Activated CD8-positive, alpha-beta memory T cell treated with anti-CD3 and anti-CD28 coated beads for 4 hours (primary cell): ENCODE measurements around the gene CREBL2.
"Not testable (repeated sequence)": the region's sequence is repeated elsewhere in the genome, so short reads cannot be mapped to it uniquely, and the experiment has no call there.

ENCODE experiments used
- DNase-seq, 2 donors: peaks; one replicate each; pipeline ENCODE4 v3.0.0-alpha.2; 2020; ENCODE audit warnings: low read depth in 2 of 2

CREBL2 gene

DNA sequence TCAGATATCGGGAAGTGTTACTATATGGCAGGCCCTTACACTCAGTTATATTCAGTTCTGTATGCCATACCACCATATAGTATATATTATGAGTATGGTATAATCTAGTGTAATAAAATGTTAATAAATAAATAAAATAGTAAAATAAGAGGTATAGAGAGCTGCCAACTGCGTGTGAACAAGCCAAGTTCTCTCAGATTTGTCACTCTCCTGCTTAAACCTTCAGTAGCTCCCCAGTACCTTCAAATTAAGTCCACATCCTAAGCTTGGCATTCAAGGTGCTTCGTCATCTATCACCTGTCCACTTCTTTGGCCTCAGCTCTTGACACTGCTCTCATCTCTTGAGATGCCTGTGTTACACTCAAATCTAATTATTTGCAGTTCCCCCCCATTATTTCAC is 12.8 kb upstream of the CREBL2 start:
- DNase-seq: no peak

DNA sequence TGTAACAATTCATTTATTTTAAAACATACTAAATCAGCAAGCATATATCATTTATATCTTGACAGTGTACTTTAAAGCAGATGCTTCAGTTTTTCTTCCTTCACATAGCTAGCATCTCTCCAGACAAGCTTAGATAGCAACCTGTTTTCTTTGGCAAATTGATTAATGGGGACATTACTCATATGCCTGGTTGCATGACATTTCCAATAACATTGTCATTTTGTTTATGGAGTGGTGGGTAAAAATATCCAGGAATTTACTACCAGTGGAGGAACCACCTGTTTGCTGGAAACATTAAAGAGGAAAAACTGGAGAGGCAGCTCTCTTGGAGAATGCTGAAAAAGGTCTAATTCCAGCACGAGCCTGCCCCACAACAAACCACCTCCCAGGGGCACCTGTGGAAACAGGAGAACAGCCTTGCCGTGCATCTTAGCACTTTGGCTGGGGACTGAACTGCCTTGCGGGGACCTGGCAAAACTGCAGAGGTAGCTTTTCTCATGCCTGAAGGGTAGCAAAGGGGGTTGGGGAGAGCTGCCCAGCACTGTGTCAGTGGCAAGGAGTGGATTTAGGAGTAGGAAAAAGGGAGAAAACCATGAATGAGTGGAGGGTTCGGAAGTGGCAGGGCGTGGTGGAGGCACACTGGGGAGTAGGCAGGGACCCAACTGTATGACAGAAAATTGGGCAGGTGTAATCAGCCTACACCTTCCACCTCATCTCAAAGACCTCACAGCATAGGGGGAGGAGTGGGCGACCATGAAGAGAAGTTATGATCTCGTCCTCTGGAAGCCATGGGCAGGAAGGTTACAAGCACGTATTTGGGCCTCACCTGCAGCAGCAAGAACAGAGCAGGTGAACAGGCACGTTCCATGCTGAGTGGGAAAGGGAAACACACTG is 11.7 kb upstream of the CREBL2 start:
- no peak for DNase-seq

DNA sequence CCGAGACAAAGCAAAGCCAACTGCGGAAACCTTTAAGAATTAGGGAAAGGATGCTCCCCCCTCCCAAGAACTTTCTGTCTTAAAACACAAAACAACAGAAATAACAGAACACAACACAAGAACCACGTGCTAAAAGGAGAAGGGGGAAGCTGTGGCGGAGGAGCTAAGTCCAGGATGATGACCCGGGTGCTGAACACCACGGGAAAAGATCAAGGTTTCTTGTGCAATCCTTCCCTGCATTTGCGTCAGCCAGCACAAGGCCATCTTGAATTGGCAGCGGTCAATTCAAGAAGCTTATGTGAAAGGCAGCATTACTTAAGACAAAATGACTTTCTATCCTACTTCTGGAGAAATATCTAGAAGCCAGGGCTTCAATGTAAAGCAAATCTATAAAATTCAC is 11.0 kb upstream of the CREBL2 start:
- no peak for DNase-seq

DNA sequence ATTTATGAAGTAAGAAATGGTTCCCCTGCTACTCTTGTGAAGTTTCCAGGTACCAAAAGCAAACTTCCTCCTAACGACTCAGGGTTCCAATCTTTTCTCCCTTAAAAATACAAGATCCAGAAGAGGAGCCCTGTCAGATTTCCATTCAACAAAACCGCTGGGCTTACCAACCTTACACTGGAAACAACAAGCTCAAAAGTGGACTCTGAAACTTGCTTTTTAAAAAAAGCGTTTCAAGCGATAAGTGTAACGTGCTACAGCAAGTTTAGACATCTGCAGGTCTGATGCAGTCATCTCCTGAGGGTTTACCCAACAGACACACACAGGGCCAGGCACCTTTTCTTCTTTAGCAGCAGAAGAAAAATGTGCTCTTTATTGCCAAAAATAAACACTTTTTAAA is 6.9 kb upstream of the CREBL2 start:
- DNase-seq: no peak

DNA sequence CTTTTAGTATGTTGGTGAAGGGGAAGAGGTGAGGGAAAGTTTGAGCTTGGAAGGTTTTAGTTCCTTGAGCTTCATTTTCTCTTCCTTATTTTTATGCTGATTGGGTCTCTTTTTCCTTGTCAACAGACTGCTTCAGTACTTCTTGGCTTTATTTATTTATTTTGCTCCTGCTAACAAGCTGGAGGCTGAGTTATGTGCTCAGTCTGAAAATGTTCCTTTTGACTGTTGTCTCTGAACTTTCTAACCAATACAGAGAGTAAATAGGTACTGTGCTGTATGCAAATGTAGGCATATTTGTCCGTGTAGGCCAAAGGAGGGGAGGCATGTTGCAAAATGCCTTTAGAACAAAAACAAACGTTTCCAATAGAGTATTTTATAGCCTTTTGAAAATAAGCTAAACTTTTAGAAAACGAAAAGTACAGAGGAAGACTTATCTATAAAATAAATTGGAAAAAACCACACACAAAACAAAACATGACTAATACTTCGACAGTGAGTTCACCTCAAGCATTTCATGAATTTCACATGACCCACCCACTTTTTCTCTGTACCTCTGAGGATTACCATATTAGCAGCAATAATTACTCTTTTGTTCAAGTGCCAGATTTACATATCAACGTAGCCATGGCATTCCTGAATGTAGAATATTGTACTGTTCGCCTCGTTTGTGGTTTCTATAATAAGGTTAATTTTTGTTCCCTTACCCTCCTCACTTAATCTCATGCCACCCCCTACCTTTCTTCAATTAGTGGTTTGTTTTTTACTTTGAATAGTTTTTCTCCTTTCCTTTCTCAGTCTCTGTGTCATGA is 4.7 kb upstream of the CREBL2 start:
- DNase-seq: no peak

DNA sequence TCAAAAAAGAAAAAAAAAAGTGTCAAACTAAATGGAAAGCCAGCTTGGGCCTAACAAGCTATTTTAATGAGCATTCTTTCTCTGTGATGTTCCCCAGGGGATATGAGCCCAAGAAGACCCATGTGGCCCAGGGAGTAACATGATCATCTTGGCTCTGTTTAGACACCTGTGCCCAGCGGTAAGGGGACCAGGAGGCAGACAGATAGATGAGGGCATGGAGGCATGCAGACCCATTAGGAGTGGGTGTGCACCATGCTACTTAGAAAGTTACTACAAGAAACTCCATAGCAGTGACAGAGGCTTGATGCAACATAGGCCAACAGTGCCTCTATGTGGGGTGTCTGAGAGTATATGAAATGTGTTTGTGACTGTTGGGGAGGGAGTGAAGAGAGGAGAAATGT is 3.1 kb upstream of the CREBL2 start:
- DNase-seq: no peak

DNA sequence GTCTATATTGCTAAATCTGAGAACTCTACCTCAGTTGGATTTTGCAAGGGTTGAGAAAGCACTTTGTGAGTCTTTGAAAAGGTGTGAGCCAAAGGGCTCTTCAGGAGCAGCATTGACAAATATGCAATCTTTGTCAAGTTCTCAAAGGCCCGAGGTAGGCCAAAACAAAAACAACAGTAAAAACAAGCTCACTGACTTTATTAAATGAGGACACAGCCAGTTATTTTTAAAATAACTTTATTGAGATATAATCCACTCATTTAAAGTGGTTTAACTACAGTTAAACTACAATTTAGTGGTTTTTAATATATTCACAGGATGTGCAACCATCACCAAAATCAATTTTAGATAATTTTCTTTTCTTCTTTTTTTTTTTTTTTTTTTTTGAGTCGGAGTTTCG is 2.0 kb upstream of the CREBL2 start:
- DNase-seq: no peak

DNA sequence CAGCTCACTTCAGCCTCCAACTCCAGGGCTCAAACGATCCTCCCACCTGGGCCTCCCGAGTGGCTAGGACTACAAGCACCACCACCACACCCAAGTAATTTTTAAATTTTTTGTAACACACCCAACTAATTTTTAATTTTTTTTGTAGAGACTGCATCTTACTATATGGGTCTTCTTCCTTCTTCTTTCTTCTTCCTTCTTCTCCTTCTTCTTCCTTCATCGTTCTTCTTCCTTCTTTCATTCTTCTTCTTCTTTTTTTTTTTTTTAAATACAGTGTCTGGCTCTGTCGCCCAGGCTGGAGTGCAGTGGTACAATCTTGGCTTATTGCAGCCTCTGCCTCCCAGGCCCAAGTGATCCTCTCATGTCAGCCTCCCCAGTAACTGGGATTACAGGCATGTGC is 965 bp upstream of the CREBL2 start:
- no peak for DNase-seq

DNA sequence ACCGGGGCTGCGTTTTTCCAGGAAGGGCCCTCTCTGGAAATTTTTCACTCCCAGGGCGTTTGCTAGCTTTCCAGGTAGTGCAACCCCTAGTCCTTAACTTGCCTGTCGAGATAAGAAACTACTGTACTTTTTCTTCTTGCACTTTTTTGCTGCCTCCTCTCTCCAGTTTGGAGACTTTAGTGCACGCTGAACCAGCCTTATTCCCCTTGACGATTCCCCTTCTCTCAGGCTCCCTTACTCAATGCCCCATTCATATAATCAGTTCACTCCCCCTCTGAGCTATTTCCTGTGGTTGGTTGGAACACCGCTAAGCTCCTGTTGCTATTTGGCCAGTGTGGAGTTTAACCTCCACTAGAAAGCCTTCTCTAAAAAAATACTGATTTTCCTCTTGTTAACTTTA is 682 bp downstream of the CREBL2 start:
- DNase-seq: no peak

DNA sequence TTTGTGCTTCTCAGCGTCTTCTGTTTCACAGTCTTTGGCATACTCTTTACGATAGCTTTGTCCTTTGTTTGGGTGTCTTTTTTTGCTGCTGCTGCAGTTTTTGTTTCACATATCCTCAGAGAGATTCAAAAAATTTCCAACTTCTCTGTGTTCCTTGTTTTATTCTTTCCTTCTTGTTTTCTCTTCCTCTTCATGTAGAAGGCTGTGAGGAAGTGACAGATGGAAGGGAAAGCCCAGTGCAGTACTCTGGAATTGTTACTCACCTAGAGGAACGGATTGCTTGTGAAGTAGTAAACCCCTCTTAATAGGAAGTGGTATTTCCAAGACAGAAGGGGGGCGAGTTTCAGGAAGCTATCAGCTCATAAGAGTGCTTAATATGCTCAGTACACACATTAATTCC is 1.7 kb downstream of the CREBL2 start:
- DNase-seq: no peak

DNA sequence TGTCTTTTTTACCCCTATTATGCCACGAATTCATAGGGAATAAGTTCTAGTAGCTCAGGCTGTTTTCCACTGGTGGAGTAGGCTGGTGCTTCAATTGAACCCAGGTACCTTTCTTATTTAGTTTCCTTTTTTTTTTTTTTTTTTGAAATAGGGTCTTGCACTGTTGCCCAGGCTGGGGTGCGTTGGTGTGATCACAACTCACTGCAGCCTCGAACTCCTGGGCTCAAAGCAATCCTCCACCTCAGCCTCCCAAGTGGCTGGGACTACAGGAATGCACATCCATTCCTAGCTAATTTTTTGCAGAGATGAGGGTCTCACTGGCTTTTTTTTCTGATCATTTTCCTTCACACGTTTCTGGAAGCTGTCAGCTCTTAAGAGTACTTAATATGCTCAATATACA is 2.7 kb downstream of the CREBL2 start:
- DNase-seq: no peak

DNA sequence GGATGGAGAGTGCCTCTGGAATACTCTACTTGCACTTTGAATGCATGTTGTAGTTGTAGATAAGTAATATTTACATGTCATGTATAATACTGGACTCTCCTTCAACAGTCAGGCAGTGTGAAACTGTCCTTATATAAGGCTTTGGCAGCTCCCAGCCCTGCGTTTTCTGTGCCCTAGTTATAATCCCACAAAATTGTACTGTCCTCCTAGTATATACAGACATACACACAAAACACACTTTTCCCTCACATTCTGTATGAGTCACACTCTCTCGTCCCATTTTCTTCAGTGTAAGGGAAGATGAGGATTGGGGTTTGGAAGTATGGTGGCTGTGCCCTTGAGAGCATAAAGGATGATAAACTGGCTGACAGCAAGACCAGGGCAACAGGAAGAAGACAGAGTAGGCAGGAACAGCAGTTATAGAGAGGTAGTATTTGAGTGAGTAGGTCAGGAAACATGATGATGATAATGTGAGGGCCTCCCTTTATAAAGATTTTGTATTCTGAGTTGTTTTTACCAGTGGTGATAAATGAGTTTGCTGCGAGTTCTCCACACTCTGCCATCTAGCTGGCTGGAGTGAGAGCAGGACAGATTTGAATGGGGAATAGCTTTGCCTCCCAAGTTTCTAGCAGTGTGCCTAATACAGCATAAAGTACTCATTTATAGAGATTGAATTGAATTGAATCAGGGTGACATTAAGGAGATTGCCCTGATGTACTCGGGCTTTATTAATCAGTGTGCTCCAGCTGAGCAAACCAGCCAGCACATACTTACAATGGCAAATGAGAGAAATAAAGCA is 5.0 kb downstream of the CREBL2 start:
- no peak for DNase-seq

DNA sequence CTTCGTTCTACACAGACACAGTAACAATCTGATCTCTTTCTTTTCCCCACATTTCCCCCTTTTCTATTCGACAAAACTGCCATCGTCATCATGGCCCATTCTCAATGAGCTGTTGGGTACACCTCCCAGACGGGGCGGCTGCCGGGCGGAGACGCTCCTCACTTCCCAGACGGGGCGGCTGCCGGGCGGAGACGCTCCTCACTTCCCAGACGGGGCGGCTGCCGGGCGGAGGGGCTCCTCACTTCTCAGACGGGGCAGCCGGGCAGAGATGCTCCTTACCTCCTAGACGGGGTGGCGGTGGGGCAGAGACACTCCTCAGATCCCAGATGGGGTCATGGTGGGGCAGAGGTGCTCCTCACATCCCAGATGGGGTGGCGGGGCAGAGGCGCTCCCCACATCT is 6.4 kb downstream of the CREBL2 start:
- not testable (repeated sequence) for DNase-seq

DNA sequence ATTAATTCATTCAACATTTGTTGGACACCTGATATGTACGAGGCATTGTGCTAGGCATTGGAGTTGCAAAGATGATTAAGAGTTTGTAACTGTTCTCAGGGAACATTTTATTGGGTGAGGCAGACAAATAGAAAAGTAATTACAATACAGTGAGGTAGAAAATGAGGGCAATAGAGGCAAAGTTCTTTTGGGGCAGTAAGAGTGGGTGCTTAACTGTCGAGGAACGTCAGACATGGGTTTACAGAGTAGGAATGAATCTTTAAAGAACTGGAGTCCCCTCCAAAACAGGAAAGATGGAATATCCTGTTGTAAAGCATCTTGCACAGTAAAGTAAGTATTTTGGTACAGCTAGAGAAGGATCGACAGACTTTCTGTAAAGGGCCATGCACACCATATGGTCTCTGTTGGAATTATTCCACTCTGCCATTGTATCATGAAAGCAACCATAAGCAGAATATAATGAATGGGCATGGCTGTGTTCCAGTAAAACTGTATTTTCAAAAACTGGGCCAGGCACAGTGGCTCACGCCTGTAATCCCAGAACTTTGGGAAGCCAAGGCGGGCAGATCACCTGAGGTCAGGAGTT is 9.1 kb downstream of the CREBL2 start:
- no peak for DNase-seq

DNA sequence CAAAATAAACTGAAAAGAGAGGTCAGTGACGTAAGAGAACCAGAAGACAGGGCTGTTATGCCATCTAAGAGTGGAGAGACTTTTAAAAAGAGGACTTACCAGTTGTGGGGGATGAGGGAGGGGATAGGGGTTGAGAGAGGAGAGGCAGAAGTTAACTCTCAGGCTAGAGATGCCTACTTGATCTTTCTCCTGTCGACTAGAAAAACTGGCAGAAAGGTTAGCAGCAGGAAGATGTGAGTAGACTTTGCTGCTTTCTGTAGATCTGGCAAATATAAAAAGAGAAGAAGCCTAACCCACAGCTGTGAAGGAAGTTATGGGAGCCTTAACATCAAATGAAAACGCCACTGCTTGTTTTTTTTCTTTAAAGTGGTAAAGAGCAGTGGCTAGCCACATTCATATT is 10.7 kb downstream of the CREBL2 start:
- DNase-seq: no peak

DNA sequence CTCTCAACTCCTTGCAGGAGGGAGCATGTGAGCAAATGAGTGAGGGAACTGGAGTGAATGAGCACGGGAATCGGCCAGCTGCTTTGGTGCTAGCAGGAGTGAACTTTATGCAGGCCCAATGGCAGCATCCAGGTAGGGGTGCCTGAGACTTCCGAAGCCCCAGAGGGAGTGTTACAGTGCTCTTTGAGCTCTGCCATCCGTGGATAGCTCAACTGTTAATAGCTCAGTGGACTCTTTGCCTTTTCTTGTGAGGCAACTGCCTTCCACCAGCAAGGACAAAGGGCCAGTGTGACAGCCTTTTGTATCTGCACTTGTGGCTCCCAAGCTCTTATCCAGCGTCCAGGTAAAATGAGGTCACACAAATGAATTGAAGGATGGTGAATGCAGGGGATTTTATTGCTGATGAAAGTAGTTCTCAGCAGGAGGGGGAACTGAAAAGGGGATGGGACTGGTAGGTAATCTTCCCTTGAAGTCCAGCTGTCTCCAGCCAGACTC is 12.9 kb downstream of the CREBL2 start:
- DNase-seq: no peak

DNA sequence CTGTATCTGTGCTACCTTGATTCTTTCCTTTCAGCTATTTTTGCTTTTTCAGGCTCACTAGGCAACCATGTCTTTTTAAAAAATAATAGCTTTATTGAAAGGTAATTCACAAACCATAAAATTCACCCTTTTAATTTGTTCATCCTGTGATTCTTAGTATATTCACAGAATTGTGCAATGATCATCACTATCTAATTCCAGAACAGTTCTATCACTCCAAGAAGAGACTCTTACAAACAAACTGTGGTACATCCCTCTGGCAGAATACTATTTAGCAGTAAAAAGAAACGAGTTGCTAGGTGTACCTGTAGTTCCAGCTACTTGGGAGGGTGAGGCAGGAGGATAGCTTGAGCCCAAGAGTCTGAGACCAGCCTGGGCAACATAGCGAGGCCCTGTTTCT is 14.8 kb downstream of the CREBL2 start:
- no peak for DNase-seq

DNA sequence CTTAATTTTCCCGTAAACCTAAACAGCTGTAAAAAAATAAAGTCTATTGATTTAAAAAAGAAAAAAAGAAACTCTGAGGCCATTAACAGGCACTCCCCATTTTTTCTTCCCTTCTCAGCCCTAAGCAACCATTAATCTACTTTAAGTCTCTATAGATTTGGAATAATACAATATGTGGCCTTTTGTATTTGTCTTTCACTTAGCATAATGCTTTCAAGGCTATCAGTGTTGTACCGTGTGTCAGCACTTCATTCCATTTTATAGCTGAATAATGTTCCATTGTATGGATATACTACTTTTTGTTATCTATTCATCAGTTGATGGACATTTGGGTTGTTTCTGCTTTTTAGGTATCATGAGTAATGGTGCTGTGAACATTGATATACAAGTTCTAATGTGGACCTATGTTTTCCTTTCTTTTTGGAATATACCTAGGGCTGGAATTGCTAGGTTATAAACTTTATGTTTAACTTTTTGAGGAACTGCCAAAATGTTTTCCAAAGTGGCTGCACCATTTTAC is 15.7 kb downstream of the CREBL2 start:
- no peak for DNase-seq

DNA sequence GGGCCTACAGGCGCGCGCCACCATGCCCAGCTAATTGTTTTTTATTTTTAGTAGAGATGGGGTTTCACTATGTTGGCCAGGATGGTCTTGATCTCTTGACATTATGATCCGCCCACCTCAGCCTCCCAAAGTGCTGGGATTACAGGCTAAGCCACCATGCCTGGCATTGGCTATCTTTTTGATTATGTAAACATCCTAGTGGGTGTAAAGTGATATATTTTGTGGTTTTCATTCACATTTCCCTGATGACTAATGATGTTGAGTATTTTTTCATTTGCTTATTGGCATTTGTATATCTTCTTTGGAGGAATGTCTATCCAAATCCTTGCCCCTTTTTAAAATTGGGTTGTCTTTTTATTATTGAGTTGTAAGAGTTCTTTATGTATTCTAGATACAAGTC is 16.3 kb downstream of the CREBL2 start:
- DNase-seq: no peak

DNA sequence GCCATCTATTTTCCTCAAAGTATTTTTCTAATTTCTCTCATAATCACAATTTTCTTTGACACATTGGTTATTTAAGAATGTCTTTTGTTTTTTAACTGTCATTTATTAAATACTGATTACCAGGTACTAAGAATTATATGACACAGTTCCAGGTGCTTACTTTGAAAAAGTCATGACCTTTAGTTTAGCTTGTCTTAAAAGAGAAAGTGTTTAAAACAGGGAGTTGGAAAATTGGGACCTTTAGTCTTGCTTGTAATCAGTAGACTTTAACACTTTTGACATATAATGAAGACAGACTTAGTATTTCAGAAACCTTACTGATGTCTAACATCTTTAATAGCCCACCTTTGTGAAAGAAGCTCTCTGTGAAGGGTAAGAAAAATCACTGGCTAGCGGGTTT is 19.2 kb downstream of the CREBL2 start:
- no peak for DNase-seq

DNA sequence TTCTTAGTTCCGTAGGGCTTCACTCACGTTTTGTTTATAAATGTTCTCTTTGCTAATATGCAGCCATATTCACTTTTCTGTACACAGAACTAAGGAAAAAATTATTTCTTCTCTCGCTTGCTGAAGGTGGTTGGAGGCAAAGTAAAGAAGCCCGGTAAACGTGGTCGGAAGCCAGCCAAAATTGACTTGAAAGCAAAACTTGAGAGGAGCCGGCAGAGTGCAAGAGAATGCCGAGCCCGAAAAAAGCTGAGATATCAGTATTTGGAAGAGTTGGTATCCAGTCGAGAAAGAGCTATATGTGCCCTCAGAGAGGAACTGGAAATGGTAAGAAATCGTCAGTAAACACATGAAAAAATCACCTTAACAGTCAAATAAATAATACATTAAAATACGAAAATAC is 24.0 kb downstream of the CREBL2 start:
- no peak for DNase-seq

DNA sequence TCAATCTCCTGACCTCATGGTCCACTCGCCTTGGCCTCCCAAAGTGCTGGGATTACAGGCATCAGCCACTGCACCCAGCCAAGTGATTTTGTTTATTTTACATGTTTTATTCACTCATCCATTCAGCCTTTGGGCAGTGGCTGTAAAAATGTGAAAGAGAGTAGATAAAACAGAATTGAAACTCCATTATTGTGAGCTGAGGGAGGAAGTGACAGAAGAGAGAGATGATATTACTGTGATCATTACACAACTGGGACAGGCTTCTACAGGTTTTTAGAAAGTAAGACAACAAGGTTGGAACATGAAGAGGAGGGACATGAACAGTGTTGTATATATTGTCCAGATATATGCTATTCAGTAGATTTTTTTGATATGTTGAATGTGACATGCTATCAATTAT is 25.0 kb downstream of the CREBL2 start:
- DNase-seq: no peak
